COLO829 (cell line): ENCODE results near the gene MRPL40.

ENCODE experiments used
- DNase-seq: peaks from one replicate; pipeline ENCODE4 v3.0.0; 2012; ENCODE audit warnings: low spot score

Gene MRPL40

GRCh38 chr22:19432133-19432851, at the start of gene MRPL40:
MRPL40 (plus strand) TSS chr22:19432545; CDS start chr22:19432555, 10 bp downstream.
- DNase-seq, result peak; percentile 96

DNA sequence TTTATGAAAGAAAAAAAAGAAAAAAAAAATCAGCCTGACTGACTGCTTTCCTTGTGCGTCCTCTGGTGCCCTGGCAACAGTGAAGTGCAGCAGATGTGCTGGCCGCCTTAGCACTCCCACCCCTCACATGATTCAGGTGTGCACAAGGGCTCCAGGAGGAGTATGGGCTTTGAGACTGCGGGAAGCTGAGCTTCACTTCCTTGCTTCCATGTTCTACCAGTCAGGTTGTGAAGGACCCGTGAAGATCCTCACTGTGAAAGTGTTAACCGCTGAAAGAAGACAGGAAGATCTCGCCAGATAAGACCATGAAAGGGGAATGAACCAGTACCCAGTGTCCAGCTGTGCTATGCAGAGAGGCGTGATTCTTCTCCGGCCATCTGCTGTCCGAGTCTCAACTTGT, 49.1 kb upstream of the MRPL40 start:
- DNase-seq, result no peak

GRCh38 chr22:19385221-19385906, 47.0 kb upstream of the MRPL40 start:
- no peak for DNase-seq

GRCh38 chr22:19386248-19386647, 46.1 kb upstream of the MRPL40 start:
- DNase-seq, result no peak

GRCh38 chr22:19387038-19387437, 45.3 kb upstream of the MRPL40 start:
- DNase-seq, result no peak

DNA sequence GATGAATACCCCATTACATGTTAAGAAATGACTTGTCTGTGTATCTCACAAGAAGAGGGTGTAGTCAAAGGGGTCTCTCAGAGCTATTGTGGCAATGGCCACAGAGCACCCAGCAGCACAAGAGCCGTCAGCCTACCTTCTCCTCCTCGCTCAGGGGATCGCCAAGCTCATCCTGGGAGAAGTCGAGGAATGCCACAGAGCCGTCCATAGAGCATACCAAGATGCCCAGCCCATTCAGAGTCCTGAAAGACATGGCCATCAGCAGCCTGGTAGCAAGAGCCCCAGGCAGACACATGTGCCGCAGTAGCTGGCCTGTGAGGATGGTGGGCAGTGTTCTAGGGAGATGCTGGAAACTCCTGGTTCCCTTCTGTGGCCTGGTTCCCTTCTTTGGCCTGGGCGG, 44.8 kb upstream of the MRPL40 start:
- DNase-seq, result no peak

DNA sequence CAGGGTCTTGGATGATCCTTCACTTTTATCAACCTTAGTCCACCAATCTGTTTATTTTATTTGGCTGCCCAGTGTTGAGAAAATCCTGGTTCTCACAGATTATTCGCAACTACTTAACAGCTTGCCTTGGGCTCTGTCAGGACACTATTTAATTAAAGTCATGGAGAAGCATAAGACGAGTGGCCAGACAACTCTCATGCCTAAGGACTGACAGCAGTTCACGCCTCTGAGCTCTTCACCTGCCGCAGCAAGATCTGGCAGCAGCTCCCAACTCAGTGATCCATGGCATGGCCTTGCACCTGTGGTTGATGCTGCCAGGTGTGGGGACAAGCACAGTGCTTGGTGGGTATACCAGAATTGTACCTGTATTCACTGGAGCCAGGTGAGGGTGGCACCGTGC, 38.6 kb upstream of the MRPL40 start:
- DNase-seq, result no peak

GRCh38 chr22:19394274-19395050, 37.9 kb upstream of the MRPL40 start:
- DNase-seq, result no peak

GRCh38 chr22:19395276-19395675, 37.1 kb upstream of the MRPL40 start:
- no peak for DNase-seq

- no peak for DNase-seq
Observed at GRCh38 chr22:19396561-19396933, 35.8 kb upstream of the MRPL40 start.

- DNase-seq, result no peak
Observed at GRCh38 chr22:19396934-19397733, 35.2 kb upstream of the MRPL40 start.

- DNase-seq, result no peak
Observed at GRCh38 chr22:19397734-19398104, 34.6 kb upstream of the MRPL40 start.

DNA sequence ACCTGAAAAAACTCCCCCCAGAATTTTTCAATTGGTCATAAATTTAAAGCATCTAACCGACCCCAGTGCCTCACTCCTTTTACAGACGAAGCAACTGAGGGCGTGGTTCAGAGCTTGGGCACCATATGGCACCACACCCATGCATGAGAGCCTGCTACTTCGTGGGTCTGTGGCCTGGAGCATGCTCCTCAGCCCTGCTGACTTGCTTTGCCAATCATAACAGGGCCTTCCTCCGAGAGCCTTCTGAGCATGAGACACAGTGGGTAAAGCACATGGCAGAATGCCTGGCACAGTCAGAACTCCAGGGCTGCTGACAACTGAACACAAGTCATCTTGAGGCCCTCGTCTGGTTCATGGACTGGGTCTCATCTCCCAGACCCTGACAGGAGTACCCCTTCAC, 34.1 kb upstream of the MRPL40 start:
- DNase-seq, result no peak

GRCh38 chr22:19398652-19399051, 33.7 kb upstream of the MRPL40 start:
- no peak for DNase-seq

DNA sequence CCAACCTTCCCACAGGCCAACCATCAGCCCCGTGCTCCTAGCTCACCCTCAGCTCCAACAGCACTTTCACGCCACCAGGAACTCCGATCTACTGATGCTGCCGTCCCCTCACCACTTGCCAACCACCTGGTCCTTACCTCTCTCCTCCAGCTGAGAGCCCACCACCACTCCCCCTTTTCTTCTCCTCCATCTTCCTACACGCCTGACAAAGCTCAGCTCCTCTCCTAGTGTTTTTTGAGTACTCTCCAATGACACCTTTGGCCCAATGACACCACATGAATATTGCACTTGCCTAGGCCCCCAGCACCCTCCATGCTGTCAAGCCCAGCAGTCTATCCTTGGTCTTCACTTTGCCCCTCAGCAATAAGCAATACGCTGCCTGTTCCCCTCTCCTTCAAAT, 31.5 kb upstream of the MRPL40 start:
- no peak for DNase-seq

- no peak for DNase-seq
Observed at GRCh38 chr22:19401483-19401882, 30.9 kb upstream of the MRPL40 start.

DNA sequence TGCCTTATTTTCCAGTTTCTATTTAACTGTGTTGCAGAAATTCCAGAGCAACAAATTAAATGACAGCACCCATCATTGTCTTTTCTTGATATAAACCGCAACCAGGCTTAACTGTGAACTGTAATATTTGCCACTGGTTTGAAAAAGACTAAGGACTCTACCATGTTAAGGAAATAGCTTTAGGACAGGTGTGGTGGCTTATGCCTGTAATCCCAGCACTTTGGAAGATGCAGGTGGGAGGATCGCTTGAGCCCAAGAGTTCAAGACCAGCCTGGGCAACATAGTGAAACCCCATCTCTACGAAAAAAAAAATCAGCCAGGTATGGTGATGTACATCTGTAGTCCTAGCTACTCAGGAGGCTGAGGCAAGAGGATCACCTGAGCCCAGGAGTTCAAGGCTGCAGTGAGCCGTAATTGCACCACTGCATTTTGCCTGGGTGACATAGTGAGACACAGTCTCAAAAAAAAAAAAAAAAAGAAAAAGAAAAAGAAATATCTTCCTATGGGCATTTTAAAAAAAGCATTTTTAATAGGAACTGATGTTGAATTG, 29.6 kb upstream of the MRPL40 start:
- DNase-seq, result no peak

GRCh38 chr22:19404676-19405075, 27.7 kb upstream of the MRPL40 start:
- no peak for DNase-seq

- DNase-seq, result no peak
Observed at GRCh38 chr22:19405133-19405532, 27.2 kb upstream of the MRPL40 start.

DNA sequence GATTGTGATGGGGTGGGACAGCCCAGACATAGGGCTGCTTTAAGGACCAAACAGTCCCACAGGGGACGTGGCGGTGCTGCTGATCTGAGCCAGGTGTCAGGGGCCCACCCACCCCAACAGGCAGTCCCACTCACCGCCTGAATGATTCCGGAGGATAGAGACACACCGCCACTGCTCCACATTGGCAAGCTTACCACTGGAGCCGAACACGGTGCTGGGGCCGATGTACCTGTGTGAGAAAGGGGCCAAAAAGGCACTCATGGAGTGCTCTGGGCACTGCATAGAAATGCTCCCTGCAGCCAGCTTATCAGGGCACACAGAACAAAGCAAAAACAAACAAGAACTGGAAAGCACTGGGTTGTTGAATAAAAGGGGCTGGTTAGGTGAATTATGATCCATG, 26.7 kb upstream of the MRPL40 start:
- DNase-seq, result no peak

DNA sequence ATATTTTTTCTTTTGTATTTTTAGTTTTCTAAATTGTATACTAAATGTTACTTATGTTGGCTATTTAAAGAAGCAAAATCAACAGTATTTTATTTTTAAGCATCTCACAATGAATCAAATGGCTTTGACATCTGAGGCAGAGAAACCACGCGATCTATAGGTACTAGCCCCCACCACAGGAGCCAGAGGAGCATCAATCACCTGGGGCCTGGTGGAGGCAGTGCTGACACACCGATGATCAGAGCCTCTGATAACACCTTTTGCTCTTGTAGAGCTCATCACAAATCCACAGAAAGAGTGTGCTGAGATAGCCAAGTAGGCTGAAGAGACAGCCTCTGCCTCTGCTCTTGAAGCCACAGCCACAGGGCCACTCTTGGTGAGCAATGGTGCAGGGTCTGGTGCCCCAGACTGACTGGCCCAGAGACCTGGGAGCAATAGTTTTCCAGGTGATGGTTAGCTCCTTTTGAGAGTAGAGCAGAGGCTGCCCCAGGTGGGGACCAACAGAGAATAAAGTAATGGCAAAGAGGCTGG, 26.0 kb upstream of the MRPL40 start:
- no peak for DNase-seq

GRCh38 chr22:19406846-19407245, 25.5 kb upstream of the MRPL40 start:
- DNase-seq, result no peak
